Activated T-helper 17 cell treated with anti-CD3 and anti-CD28 coated beads, Interleukin-2, amount 50 U/mL, for 72 hours (primary cell): ENCODE results near the gene UBE2K. TPM values are rescaled to one million over a fixed set of nuclear protein-coding genes. Genes with fewer than 3 reads are reported as not detected.
A peak's percentile ranks its signal among the peaks of the same experiment; 100 is the strongest.
"Not testable (repeated sequence)": the region's sequence is repeated elsewhere in the genome, so short reads cannot be mapped to it uniquely, and the experiment has no call there.

Experiments
- ATAC-seq: fragments of 150-1000 bp; cut with Tn5 transposase; replicated peaks from 2 replicates; pipeline ENCODE4 v1.10.0; 2021; ENCODE audit warnings: mild to moderate bottlenecking, moderate library complexity
- H3K27ac Mint-ChIP-seq: one replicate; pipeline ENCODE4 v1.8.0; 2022; ENCODE audit warnings: mixed read lengths
- H3K27me3 Mint-ChIP-seq: one replicate; pipeline ENCODE4 v1.8.0; 2022; ENCODE audit warnings: mixed read lengths
- H3K36me3 Mint-ChIP-seq: one replicate; pipeline ENCODE4 v1.8.0; 2022; ENCODE audit warnings: low read depth, mild to moderate bottlenecking, mixed read lengths
- H3K4me1 Mint-ChIP-seq: one replicate; pipeline ENCODE4 v1.8.0; 2022; ENCODE audit warnings: mixed read lengths
- H3K4me3 Mint-ChIP-seq: one replicate; pipeline ENCODE4 v1.8.0; 2022; ENCODE audit warnings: mild to moderate bottlenecking, mixed read lengths
- H3K9me3 Mint-ChIP-seq: one replicate; pipeline ENCODE4 v1.8.0; 2022; ENCODE audit warnings: mixed read lengths
- total RNA-seq, 2 donors: library from RNA; stranded (reverse); gene quantifications; one replicate each; pipeline ENCODE4 v1.2.3, GENCODE V29; 2022

UBE2K gene
- total RNA-seq = 10 to 100 TPM; 52.5 to 90.0 TPM

DNA sequence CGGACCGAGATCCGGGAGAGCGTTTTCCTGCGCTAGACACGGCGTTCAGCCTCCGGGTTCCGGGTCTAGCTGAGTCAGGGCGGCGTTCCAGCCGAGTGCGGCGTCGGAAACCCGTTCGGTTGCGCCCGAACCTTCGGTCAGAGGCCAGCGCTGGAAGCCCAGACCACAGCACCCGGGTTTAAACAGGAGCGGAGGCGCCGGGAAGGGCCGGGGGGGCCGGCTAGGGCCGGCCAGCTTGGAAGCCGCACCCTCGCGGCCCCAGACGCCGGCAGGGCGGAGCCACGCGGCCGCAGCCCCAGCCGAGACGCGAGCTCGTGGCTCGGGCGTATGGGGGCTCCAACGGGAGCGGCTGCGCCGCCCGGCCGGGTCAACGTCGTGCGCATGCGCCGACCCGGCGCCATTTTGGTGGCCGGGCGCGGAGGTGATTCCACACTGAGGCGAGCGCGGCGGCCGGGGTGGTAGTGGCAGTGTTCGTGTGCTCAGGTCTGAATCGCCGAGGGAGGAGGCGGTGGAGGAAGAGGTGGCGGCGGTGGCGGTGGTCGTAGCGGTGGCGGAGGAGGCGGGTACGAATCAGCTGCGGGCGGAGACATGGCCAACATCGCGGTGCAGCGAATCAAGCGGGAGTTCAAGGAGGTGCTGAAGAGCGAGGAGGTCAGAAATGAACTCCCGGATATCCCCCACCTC, at the start of gene UBE2K:
Gene UBE2K, plus strand, starts transcription at position 397 of the 684 bp plus-strand sequence. Its CDS starts 192 bp downstream, at position 589.
- ATAC-seq = peak; percentile 88
- Mint-ChIP-seq H3K36me3 (peaks cover 50% of the 10 kb centered on the region), H3K27ac (peak within 1 kb of the TSS; percentile 96), H3K9me3 (no peaks in the 10 kb centered on the region), H3K4me3 (peak within 1 kb of the TSS; percentile 97), H3K4me1 (peaks cover 16% of the 10 kb centered on the region), H3K27me3 (no peaks in the 10 kb centered on the region)

DNA sequence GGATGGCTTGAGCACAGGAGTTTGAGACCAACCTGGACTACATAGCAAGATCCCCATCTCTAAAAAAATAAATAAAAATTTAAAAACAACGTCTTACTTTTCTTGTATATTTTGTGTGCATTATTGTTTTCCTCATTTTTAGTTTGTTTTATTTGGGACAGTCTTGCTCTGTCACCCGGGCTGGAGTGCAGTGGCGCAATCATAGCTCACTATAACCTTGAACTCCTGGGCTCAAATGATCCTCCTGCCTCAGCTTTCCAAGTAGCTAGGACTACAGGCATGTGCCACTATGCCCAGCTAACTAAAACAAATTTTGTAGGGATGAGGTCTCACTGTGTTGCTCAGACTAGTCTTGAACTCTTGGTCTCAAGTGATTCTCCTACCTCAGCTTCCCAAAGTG, 49.7 kb upstream of the UBE2K start:
- Mint-ChIP-seq H3K27ac (no peak overlapping the region), H3K36me3 (no peaks in the 10 kb centered on the region), H3K9me3 (no peaks in the 10 kb centered on the region), H3K4me1 (no peaks in the 10 kb centered on the region), H3K4me3 (no peak overlapping the region), H3K27me3 (no peaks in the 10 kb centered on the region)
- no peak for ATAC-seq

DNA sequence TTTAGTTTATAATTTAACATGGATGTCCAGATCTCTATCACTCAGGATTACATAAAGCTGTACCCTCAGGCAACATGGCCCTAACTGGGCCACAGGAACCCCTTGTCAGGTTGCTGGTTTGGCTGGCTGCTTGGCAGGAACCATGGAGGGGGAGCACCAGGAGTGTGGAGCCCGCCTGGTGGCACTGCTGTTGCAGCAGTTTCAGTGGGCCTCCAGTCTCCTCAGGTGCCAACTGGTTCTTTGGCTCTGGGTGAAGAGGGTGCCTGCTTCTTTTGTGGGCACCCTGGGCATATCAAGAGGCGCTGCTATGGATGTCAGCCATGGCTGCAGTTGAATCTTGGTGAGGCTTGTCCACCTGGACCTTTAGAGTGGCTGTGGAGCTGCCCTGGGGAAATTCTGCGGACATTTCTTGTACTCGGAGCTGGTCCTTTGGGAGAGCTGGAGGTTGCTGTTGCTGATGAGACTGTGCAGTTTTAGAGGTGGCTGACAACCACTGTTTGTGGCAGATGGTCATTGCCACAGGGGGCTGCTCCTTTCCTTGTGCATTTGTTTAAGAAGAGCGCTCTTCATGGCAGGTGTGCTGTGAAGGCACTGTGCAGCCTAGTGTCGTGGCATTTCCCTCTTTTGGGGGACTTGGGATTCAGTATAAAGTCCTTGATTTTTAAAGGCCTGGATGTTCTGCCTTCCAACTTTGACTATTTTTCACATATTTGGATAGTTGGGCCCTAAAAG, 48.9 kb upstream of the UBE2K start:
- no peak overlapping the region for H3K27ac Mint-ChIP-seq
- no peak for ATAC-seq
- no peak overlapping the region for H3K4me3 Mint-ChIP-seq
- no peaks in the 10 kb centered on the region for H3K36me3 Mint-ChIP-seq
- no peaks in the 10 kb centered on the region for H3K27me3 Mint-ChIP-seq
- no peaks in the 10 kb centered on the region for H3K4me1 Mint-ChIP-seq
- no peaks in the 10 kb centered on the region for H3K9me3 Mint-ChIP-seq

GRCh38 chr4:39649639-39650265, 48.2 kb upstream of the UBE2K start:
- H3K4me1 Mint-ChIP-seq = no peaks in the 10 kb centered on the region
- H3K9me3 Mint-ChIP-seq = no peaks in the 10 kb centered on the region
- no peak overlapping the region for H3K4me3 Mint-ChIP-seq
- H3K27ac Mint-ChIP-seq = no peak overlapping the region
- no peaks in the 10 kb centered on the region for H3K27me3 Mint-ChIP-seq
- H3K36me3 Mint-ChIP-seq = no peaks in the 10 kb centered on the region
- no peak for ATAC-seq

DNA sequence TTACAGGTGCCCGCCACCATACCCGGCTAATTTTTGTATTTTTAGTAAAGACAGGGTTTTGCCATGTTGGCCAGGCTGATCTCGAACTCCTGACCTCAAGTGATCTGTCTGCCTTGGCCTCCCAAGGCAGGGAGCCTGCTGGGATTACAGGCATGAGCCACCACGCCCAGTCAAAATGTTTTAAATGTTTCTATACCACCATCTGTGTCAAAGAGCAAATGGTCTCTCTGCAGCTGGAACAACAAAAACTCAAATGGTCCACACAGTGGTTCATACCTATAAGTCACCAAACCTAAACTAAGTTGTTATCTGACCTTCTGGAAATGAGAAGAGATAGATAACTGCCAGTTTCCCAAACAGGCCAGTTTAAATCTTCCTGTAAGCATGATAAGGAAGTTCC, 46.4 kb upstream of the UBE2K start:
- not testable (repeated sequence) for ATAC-seq, H3K4me3 Mint-ChIP-seq, H3K9me3 Mint-ChIP-seq, H3K27me3 Mint-ChIP-seq, H3K4me1 Mint-ChIP-seq, H3K36me3 Mint-ChIP-seq, H3K27ac Mint-ChIP-seq

DNA sequence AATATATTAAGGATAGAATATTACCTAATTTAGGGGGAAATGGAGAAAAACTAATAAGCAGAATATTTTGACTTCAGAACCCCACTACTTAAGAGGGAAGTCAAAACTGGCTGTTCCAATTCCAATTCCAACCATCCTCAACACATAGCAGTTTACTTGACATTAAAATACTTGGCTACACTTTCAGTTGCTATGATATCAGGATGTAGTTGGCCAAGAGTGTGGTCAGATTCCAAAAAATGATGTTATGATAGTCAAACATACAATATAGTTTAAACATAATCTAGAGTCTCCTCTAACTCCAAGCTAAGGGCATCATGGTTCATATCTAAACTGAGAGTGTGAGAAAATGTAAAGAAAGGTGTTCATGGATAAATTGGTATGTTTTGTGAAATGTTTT, 42.7 kb upstream of the UBE2K start:
- no peak for ATAC-seq
- Mint-ChIP-seq H3K4me3 (no peak overlapping the region), H3K27me3 (no peaks in the 10 kb centered on the region), H3K9me3 (no peaks in the 10 kb centered on the region), H3K36me3 (no peaks in the 10 kb centered on the region), H3K4me1 (no peaks in the 10 kb centered on the region), H3K27ac (no peak overlapping the region)

- H3K27ac Mint-ChIP-seq = no peak overlapping the region
- no peaks in the 10 kb centered on the region for H3K9me3 Mint-ChIP-seq
- no peaks in the 10 kb centered on the region for H3K27me3 Mint-ChIP-seq
- peak; percentile 49 for ATAC-seq
- H3K36me3 Mint-ChIP-seq = no peaks in the 10 kb centered on the region
- H3K4me3 Mint-ChIP-seq = no peak overlapping the region
- H3K4me1 Mint-ChIP-seq = no peaks in the 10 kb centered on the region
Measured at GRCh38 chr4:39655876-39656275, 42.1 kb upstream of the UBE2K start.

- H3K27me3 Mint-ChIP-seq, H3K4me1 Mint-ChIP-seq, H3K27ac Mint-ChIP-seq, ATAC-seq, H3K36me3 Mint-ChIP-seq, H3K9me3 Mint-ChIP-seq, H3K4me3 Mint-ChIP-seq: not testable (repeated sequence)
Measured at GRCh38 chr4:39656638-39657037, 41.3 kb upstream of the UBE2K start.

DNA sequence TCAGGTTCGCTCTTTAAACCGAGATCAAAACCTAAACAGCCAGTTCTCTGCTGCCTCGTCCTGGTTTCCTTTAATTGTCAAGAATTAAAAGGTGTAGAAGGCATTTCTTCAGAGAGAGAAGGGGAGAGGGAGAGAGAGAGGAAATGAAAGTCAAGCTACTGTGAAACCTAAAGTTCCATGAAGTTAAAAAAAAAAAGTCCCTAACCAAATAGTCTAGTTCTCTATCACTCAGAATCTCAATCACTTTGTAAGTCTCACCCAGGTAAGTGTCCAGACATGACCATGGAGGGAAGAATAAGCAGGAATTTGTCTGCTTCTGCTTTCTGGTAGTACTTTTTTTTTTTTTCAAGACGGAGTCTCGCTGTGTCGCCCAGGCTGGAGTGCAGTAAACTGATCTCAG, 40.5 kb upstream of the UBE2K start:
- peak; percentile 59 for ATAC-seq
- no peak overlapping the region for H3K4me3 Mint-ChIP-seq
- H3K36me3 Mint-ChIP-seq = no peaks in the 10 kb centered on the region
- no peak overlapping the region for H3K27ac Mint-ChIP-seq
- H3K9me3 Mint-ChIP-seq = no peaks in the 10 kb centered on the region
- no peaks in the 10 kb centered on the region for H3K27me3 Mint-ChIP-seq
- H3K4me1 Mint-ChIP-seq = no peaks in the 10 kb centered on the region

- H3K4me1 Mint-ChIP-seq = no peaks in the 10 kb centered on the region
- no peaks in the 10 kb centered on the region for H3K27me3 Mint-ChIP-seq
- no peak for ATAC-seq
- no peak overlapping the region for H3K27ac Mint-ChIP-seq
- no peak overlapping the region for H3K4me3 Mint-ChIP-seq
- H3K36me3 Mint-ChIP-seq = no peaks in the 10 kb centered on the region
- H3K9me3 Mint-ChIP-seq = no peaks in the 10 kb centered on the region
Measured at GRCh38 chr4:39658756-39659155, 39.2 kb upstream of the UBE2K start.

DNA sequence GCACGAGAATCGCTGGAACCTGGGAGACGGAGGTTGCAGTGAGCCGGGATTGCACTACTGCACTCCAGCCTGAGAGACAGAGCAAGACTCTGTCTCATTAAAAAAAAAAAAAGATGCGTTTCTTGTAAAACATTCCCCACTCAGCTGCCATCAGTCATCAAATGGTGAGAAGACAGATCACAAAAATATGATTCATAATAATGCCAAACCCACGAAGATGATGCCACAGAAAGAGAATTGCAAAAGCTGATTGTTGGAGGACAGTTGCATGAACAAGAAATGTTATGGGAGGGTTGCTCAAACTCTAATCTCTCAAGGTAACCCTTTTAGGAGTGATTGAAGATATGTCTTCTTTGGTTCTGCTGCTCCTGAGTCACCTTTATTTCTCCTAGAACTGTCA, 37.9 kb upstream of the UBE2K start:
- Mint-ChIP-seq H3K9me3 (no peaks in the 10 kb centered on the region), H3K36me3 (no peaks in the 10 kb centered on the region), H3K27me3 (no peaks in the 10 kb centered on the region), H3K4me3 (no peak overlapping the region), H3K4me1 (no peaks in the 10 kb centered on the region), H3K27ac (no peak overlapping the region)
- no peak for ATAC-seq

DNA sequence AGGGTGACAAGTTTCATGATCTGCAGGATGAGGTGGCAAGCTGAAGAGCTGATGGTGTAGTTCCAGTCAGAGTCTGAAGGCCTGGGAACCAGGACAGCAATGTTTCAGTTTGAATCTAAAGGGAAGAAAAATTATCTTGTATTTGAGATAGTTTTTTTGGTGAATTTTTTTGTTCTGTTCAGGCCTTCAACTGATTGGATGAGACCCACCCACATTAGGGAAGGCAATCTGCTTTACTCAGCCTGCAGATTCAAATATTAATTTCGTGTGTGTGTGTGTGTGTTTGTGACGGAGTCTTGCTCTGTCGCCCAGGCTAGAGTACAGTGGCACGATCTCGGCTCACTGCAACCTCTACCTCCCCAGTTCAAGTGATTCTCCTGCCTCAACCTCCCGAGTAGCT, 37.2 kb upstream of the UBE2K start:
- no peaks in the 10 kb centered on the region for H3K36me3 Mint-ChIP-seq
- H3K27ac Mint-ChIP-seq = no peak overlapping the region
- H3K4me3 Mint-ChIP-seq = no peak overlapping the region
- ATAC-seq = no peak
- no peaks in the 10 kb centered on the region for H3K9me3 Mint-ChIP-seq
- H3K4me1 Mint-ChIP-seq = no peaks in the 10 kb centered on the region
- no peaks in the 10 kb centered on the region for H3K27me3 Mint-ChIP-seq

- no peaks in the 10 kb centered on the region for H3K36me3 Mint-ChIP-seq
- H3K27me3 Mint-ChIP-seq = no peaks in the 10 kb centered on the region
- no peaks in the 10 kb centered on the region for H3K4me1 Mint-ChIP-seq
- no peaks in the 10 kb centered on the region for H3K9me3 Mint-ChIP-seq
- H3K4me3 Mint-ChIP-seq = no peak overlapping the region
- ATAC-seq = no peak
- no peak overlapping the region for H3K27ac Mint-ChIP-seq
Measured at GRCh38 chr4:39662683-39663082, 35.3 kb upstream of the UBE2K start.

- Mint-ChIP-seq H3K4me1 (no peaks in the 10 kb centered on the region), H3K9me3 (no peaks in the 10 kb centered on the region), H3K36me3 (no peaks in the 10 kb centered on the region), H3K27me3 (no peaks in the 10 kb centered on the region), H3K4me3 (no peak overlapping the region), H3K27ac (no peak overlapping the region)
- ATAC-seq = no peak
Measured at GRCh38 chr4:39664828-39665731, 32.9 kb upstream of the UBE2K start.
